ENCODE data around the gene NEU2.

Gene NEU2

DNA sequence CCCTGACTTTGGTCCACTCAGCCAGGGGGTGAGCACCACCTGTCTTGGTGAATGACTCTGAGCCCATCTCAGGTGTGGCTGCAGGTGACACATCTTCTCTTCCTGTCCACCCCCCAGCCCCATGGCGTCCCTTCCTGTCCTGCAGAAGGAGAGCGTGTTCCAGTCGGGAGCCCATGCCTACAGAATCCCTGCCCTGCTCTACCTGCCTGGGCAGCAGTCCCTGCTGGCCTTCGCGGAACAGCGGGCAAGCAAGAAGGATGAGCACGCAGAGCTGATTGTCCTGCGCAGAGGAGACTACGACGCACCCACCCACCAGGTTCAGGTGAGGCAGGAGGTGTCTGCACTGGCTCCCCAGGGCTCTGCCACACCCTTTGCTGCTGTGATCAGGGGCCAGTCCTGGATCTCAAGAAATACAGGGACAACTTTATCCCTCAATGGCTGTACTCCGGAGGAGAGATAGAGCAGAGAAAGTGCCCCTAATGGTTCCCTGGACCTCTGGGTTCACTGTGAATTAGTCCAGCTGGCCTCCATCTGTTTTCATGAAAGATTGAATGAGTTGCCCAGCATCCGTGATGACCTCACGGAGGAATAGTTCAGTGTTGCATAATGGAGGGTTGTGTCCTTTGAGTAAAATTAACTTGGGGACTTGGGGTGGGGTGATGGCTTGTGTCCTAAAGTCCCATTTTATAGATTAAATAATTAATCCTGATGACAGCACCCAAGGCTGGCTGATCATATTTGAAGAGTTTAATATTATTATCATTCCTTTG is at the start of gene NEU2:
NEU2 (plus strand) TSS at position 122 of the 770 bp plus-strand sequence; CDS start at position 122, 0 bp downstream.
- DNase-seq: no peak

DNA sequence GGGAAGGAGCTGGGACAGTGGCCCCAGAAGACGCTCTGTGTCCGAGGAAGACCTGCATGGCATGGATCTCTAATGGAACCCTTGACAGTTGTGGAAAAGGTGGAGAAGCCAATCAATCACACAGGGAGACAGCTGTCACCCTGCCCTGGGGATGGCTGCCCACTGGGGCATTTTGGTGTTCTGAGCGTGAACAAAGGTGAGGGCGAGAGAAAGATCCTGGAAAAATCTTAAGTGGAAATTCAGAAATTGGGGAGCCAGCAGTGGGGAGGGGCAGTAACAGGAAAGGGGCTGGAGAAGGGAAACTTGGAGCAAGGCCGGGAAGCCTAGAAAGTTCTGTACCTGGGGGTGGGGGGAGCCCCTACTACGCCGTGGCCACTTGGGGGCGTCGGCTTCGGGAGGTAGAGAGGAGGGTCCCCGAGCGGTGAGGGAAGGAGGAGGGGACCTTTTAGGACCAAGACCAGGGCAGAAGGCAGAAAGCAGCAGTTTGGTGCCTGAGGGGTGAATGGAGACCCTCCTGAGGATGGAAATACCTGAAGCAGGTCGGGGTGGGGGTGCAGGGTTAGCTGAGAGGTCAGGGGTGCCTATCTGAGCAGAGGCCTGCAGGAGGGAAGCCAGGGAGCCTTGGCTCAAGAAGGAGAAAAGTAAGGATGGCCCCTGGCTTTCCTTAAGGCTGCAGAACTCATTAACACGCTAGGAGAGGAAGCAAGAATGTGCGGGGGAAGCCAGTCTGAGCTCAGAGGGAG is 49.4 kb upstream of the NEU2 start:
- no peak for DNase-seq

DNA sequence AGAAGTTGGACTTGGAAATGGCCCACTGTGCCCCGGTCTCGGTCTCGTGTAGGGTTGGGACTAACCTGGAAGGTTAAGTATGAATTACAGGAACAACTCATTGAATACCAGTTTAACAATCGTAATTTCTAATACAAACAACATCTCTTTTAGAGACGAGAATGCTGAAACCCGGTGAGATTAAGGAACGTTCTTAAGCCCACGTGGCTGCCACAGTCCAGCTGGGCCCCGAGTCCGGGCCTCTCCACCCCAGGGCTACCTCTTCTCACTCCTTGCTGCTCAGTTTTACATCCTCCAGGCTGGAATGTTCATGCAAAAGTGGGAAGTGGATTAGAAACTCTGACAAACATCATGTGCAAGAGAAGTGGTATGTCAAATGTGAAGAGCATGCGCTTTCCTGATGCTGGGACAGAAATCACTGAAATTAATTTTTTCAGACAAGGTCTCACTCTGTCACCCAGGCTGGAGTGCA is 48.8 kb upstream of the NEU2 start:
- DNase-seq: no peak

GRCh38 chr2:232984451-232985207 is 47.8 kb upstream of the NEU2 start:
- no peak for DNase-seq

DNA sequence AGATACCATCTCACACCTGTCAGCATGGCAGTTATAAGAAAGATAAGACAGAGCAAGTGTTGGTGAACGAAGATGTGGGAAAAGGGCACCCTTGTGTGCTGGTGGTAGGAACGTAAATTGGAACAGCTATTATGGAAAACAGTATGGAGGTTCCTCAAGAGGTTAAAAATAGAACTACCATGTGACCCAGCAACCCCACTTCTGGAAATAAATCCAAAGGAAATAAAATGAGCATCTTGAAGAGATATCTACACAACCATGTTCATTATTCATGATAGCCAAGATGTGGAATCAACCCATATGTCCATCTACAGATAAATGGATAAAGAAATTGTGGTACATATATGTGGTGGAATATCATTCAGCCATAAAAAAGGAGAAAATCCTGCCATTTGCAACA is 46.3 kb upstream of the NEU2 start:
- DNase-seq: no peak

DNA sequence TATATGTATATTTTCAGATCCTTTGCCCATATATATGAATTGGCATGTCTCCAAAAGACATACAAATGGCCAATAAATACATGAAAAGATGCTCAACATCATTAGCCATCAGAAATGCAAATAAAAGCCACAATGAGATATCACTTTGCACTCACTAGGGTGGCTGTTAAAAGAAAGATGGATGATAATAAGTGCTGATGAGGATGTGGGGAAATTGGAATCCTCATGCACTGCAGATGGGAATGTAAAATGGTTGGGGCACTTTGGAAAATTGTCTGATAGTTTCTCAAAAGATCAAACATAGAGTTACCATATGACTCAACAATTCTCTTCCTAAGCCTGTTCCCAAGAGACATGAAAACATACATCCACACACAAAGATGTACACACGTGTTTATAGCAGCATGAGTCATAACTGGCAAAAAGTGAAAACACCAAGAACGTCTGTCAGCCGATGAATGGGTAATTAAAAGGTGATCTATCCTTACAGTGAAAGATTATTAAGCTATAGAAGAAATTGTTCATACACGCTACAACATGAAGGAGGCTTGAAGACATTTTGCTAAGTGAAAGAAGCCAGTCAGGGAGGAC is 39.1 kb upstream of the NEU2 start:
- no peak for DNase-seq

DNA sequence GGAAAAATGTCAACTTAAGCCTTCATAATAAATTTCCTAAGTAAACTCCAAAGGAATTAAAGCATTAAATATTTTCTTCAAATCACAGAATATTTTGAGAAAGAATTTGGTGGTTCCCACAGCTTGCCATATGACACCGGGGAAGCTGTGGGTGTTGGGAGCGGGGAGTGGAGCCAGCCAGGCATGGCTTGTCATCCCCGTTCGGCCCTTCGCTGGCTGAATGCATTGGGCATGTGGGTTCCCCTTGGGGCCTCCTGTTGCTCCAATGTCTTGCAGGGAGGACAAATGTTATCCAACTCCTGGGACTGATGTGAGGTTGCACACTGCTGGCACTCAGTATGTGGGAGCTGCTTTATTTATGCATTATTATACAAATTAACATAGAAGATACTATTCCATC is 38.0 kb upstream of the NEU2 start:
- DNase-seq: no peak

DNA sequence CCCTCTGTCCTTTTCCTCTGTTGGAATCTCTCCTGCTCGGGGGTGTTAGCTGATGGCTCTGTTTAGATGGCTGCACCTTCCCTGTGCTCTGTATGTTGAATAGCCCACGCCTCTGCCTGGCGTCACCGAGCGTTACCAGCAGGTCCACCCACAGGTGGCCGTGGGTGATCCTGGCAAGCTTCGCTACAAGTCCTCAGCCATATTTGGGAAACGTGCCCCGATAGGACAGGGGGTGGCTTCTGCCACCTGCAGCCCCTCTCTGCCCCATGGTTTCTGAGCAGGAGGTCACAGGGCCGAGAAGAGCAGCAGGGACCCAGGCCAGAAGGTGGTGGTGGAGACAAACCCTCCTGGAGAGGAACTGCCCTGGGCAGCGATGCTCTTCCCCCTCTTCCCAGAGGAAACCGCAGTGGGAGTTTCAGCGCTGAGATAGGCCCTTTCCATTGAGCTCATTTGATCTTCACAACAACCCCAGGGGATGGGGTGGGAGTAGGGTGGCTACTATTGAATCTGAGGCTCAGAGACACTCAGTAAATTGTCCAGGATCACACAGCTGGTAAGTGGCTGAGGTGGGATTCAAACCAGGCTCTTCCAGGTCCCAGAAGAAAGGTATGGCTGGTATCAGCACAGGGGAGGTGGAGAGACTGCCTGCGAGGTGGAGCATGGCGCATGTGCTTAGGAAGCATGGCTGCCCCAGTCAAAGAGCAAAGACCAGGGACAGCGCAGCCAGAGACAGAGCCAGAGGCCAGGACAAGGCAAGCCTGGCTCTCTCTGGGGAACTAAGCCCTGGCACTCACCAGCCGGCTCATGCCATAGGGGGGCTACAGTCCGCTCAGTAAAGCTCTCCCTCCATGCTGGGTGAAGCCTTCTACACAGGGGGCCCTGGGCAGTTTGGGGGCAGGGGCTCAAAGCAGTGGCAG is 34.5 kb upstream of the NEU2 start:
- DNase-seq: no peak

DNA sequence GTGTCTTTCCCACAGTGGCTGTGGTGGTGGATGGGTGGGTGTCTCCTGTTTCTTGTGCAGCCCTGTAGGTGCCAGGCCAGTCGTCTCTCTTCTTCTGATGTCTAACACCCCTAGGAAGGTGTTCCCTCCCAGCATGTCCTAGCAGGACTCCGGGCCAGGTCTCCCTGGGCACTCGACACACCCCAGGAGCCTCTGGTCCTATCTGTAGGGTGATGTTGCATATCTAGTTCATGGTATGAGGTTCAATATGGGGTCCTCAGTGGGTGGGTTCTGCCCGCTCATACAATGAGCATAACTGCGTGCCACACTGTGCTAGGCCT is 33.8 kb upstream of the NEU2 start:
- DNase-seq: no peak

GRCh38 chr2:232999354-232999753 is 33.1 kb upstream of the NEU2 start:
- DNase-seq: no peak

DNA sequence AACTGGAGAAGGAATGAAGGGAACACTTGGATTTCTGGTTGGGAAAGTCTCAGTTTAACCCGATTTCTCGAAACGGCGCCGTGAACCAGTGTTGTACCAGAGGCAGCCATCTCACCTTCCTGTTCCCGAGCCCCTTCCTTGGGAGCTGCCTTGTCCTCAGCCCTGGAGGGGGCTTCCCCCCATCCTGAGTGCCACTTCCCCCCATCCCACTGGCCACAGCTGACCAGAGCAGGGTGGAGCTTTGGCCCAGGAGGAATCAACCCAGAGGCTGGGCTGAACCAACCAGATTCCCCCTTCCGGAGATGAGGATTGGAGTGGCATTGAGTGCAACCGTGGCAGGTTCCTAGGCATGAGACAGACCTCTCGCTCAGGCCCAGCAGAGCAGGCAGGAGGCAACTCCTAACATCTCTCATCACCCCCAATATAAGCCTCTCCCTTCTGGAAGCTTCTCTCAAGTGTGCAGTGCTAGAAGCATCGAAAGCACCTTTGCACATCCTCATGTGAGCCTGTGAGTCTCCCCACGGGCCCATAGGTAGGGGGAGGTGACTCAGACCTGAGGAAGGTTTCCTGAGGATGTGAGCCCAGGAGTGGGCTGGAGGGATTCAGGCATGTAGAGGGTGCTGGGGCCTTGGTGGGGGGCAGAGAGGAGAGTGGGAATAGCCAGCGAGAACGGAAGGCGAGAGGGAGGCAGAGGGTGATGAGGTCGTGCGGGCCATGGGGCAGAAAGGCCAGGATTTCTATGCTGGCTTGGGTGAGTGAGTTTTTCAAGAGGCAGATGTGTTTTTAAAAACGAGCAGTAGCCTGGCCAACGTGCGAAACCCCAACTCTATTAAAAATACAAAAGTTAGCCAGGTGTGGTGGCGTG is 31.4 kb upstream of the NEU2 start:
- no peak for DNase-seq

DNA sequence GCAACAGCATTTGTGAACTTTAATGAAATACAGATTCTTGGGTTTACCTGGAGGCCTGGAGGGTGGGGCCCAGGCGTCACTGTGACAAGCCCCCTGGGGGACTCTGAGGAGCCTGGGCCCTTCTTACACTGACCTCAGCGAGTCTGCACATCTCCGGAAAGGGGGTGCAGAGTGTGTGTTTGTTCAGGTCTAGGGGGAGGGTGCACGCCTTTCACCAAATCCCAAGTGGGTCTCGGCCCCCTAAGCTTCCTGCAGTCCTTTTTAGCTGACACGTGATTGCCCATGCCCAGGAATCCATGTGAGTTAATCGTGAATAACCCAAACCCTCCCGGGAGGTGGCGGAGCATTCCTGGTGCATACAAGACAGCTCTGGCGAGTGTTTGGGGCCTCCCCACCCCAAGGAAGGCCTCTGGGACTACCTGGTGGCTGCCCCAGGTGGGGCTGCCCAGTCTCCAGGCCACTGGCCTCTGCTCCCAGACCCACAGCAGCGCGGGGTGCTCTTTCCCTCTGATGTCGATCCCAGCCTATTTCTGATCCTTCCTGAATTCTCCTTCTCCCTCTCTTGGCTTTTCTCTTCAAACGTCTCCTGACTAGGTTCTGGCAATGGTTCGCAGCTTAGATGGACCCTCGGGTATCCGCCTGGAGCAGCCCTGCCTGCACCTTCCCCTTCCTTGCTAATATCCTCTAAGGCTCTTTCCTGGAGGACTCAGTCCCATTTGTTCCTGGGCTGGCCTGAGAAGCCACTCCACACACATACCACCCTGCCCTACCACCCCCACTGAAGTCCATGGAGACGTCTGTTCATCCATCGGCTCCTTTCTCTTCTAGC is 29.4 kb upstream of the NEU2 start:
- DNase-seq: no peak

GRCh38 chr2:233003658-233004555 is 28.6 kb upstream of the NEU2 start:
- DNase-seq: no peak

- no peak for DNase-seq
These were observed 27.4 kb upstream of the NEU2 start for GRCh38 chr2:233005096-233005495.

- no peak for DNase-seq
These were observed 25.8 kb upstream of the NEU2 start for GRCh38 chr2:233006648-233007047.

GRCh38 chr2:233007270-233007669 is 25.2 kb upstream of the NEU2 start:
- no peak for DNase-seq

GRCh38 chr2:233007739-233008138 is 24.7 kb upstream of the NEU2 start:
- DNase-seq: no peak

- no peak for DNase-seq
These were observed 22.8 kb upstream of the NEU2 start for GRCh38 chr2:233009661-233010060.
